ENCODE results near the gene NPAS1.

Gene NPAS1

GRCh38 chr19:47024502-47024901, 4.9 kb downstream of the NPAS1 start:
- no peak for DNase-seq (ENCODE audit: low read depth)
- no peak overlapping the region for H3K4me3 ChIP-seq (ENCODE audit: control insufficient read depth, low read depth, low read length)
- TF ChIP-seq, protein P1, sequence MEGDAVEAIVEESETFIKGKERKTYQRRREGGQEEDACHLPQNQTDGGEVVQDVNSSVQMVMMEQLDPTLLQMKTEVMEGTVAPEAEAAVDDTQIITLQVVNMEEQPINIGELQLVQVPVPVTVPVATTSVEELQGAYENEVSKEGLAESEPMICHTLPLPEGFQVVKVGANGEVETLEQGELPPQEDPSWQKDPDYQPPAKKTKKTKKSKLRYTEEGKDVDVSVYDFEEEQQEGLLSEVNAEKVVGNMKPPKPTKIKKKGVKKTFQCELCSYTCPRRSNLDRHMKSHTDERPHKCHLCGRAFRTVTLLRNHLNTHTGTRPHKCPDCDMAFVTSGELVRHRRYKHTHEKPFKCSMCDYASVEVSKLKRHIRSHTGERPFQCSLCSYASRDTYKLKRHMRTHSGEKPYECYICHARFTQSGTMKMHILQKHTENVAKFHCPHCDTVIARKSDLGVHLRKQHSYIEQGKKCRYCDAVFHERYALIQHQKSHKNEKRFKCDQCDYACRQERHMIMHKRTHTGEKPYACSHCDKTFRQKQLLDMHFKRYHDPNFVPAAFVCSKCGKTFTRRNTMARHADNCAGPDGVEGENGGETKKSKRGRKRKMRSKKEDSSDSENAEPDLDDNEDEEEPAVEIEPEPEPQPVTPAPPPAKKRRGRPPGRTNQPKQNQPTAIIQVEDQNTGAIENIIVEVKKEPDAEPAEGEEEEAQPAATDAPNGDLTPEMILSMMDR (conservative IDR thresholded peaks at IDR 0.05; ENCODE audit: control insufficient read depth, insufficient read depth, low read depth, low read length), result no peak

GRCh38 chr19:47026156-47026555, 6.5 kb downstream of the NPAS1 start:
- DNase-seq (ENCODE audit: low read depth), result no peak

GRCh38 chr19:47026889-47027288, 7.3 kb downstream of the NPAS1 start:
- DNase-seq (ENCODE audit: low read depth), result no peak
- H3K4me3 ChIP-seq (ENCODE audit: control insufficient read depth, low read depth, low read length), result no peak overlapping the region
- TF ChIP-seq, protein P1 (conservative IDR thresholded peaks at IDR 0.05; ENCODE audit: control insufficient read depth, insufficient read depth, low read depth, low read length), result no peak

More at GRCh38 chr19:47026156-47026555, 6.5 kb downstream of the NPAS1 start:
- no peak overlapping the region for H3K4me3 ChIP-seq (ENCODE audit: control insufficient read depth, low read depth, low read length)
- TF ChIP-seq, protein P1 (conservative IDR thresholded peaks at IDR 0.05; ENCODE audit: control insufficient read depth, insufficient read depth, low read depth, low read length), result no peak

DNA sequence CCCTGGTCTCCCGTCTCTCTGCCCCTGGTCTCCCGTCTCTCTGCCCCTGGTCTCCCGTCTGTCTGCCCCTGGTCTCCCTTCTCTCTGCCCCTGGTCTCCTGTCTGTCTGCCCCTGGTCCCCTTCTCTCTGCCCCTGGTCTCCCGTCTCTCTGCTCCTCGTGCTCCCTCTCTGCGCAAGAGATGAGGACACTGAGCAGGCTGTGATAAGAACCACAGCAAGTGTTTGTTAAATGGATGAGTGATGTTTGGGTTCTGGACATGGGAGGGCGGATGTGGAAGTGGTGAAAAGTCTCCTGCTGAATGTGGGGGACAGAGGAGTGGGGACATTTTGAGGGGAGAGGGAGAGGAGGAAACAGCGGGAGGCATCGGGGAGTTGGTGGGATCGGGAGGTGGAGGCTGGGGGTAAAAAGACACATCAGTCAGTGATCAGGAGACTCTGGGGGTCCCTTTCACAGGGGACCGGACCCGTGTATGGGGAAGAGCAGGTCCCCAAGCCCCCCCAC, 8.0 kb downstream of the NPAS1 start:
- TF ChIP-seq, protein P1 (conservative IDR thresholded peaks at IDR 0.05; ENCODE audit: control insufficient read depth, insufficient read depth, low read depth, low read length), result no peak
- no peak overlapping the region for H3K4me3 ChIP-seq (ENCODE audit: control insufficient read depth, low read depth, low read length)
- DNase-seq (ENCODE audit: low read depth), result no peak

DNA sequence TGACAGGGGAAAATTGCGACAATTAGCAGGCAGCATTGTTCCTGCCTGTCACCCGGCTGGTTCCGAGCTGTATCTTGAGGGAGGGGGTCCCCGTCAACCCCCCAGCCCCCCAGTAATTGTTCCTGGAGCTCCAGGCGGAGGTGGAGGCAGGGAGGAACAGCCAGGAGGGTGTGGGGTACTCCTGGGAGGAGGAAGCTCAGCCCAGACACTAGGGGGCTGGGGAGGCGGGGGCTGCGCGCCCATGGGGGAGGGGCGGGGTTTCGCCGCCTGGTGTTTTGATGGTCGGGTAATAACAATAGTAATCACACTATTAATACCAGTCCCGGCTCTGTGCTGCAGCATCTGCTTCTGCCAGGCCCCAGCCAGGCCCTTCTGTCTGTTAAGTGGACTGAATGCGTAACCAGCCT, 8.6 kb downstream of the NPAS1 start:
- H3K4me3 ChIP-seq (ENCODE audit: control insufficient read depth, low read depth, low read length), result no peak overlapping the region
- TF ChIP-seq, protein P1 (conservative IDR thresholded peaks at IDR 0.05; ENCODE audit: control insufficient read depth, insufficient read depth, low read depth, low read length), result no peak
- no peak for DNase-seq (ENCODE audit: low read depth)

- H3K4me3 ChIP-seq (ENCODE audit: control insufficient read depth, low read depth, low read length), result no peak overlapping the region
- TF ChIP-seq, protein P1 (conservative IDR thresholded peaks at IDR 0.05; ENCODE audit: control insufficient read depth, insufficient read depth, low read depth, low read length), result peak; percentile 70
- no peak for DNase-seq (ENCODE audit: low read depth)
Measured at GRCh38 chr19:47032171-47032811, 12.7 kb downstream of the NPAS1 start.

Measured in fibroblast of mammary gland (primary cell).